GM23248 (cell line): ENCODE measurements around the gene VARS2. TPM values are rescaled to one million over a fixed set of nuclear protein-coding genes. Genes with fewer than 3 reads are reported as not detected.

ENCODE experiments used
- DNase-seq: peaks from one replicate; pipeline ENCODE4 v3.0.0-alpha.2; 2015
- H2AFZ ChIP-seq: fragments of 200-600 bp; sonication (generic); 2 replicates; pipeline ENCODE4 v1.6.1; 2016; ENCODE audit warnings: antibody characterized with exemption
- H3F3A ChIP-seq: fragments of 200-600 bp; sonication (generic); 2 replicates; pipeline ENCODE4 v1.6.1; 2016; ENCODE audit warnings: mild to moderate bottlenecking, antibody characterized with exemption, mixed run types; ENCODE audit not compliant: insufficient read depth
- H3K27ac ChIP-seq: fragments of 200-600 bp; sonication (generic); 2 replicates; pipeline ENCODE4 v1.5.1; 2016; ENCODE audit warnings: mild to moderate bottlenecking
- H3K27me3 ChIP-seq: fragments of 200-600 bp; sonication (generic); replicated peaks from 2 replicates; pipeline ENCODE4 v1.6.1; 2016; ENCODE audit warnings: mild to moderate bottlenecking; ENCODE audit not compliant: insufficient read depth
- H3K36me3 ChIP-seq: fragments of 200-600 bp; sonication (generic); 2 replicates; pipeline ENCODE4 v1.6.1; 2016; ENCODE audit warnings: low read depth, mild to moderate bottlenecking
- H3K4me1 ChIP-seq: fragments of 200-600 bp; sonication (generic); 2 replicates; pipeline ENCODE4 v1.6.1; 2016; ENCODE audit warnings: mild to moderate bottlenecking; ENCODE audit not compliant: insufficient read depth
- H3K4me2 ChIP-seq: fragments of 200-600 bp; sonication (generic); one replicate; pipeline ENCODE4 v1.6.1; 2016; ENCODE audit warnings: mild to moderate bottlenecking; ENCODE audit not compliant: unreplicated experiment
- H3K4me3 ChIP-seq: fragments of 200-600 bp; sonication (generic); 2 replicates; pipeline ENCODE4 v1.5.1; 2016; ENCODE audit warnings: mild to moderate bottlenecking
- H3K79me2 ChIP-seq: fragments of 200-600 bp; sonication (generic); 2 replicates; pipeline ENCODE4 v1.6.1; 2016; ENCODE audit warnings: mild to moderate bottlenecking; ENCODE audit not compliant: insufficient read depth
- H3K9ac ChIP-seq: fragments of 200-600 bp; sonication (generic); 2 replicates; pipeline ENCODE4 v1.6.1; 2016; ENCODE audit warnings: mild to moderate bottlenecking
- H3K9me2 ChIP-seq: fragments of 200-600 bp; sonication (generic); 2 replicates; pipeline ENCODE4 v1.6.1; 2016; ENCODE audit warnings: mixed run types, mild to moderate bottlenecking, moderate library complexity; ENCODE audit not compliant: insufficient read depth
- H3K9me3 ChIP-seq: fragments of 200-600 bp; sonication (generic); one replicate; pipeline ENCODE4 v1.6.1; 2017; ENCODE audit warnings: low read depth
- H4K20me1 ChIP-seq: fragments of 200-600 bp; sonication (generic); 2 replicates; pipeline ENCODE4 v1.6.0; 2016; ENCODE audit not compliant: insufficient read depth
- EZH2 ChIP-seq: fragments of 200-600 bp; sonication (generic); IDR thresholded peaks from 2 replicates; pipeline ENCODE4 v1.6.1; 2018; ENCODE audit warnings: antibody characterized with exemption, mild to moderate bottlenecking; ENCODE audit not compliant: insufficient read depth, poor library complexity, severe bottlenecking
- EZH2phosphoT487 ChIP-seq: fragments of 200-600 bp; sonication (generic); IDR thresholded peaks from 2 replicates; pipeline ENCODE4 v1.6.1; 2018; ENCODE audit warnings: antibody characterized with exemption, moderate library complexity, mild to moderate bottlenecking, low read depth; ENCODE audit not compliant: insufficient read depth
- WGBS, 2 experiments: methylation state at CpG; one replicate each; pipeline ENCODE4 v1.1.6; 2015 to 2017; ENCODE audit warnings: low lambda C conversion rate in 2 of 2, low coverage in 1 of 2; ENCODE audit errors: missing lambda C conversion rate in 2 of 2; 5-methylcytosine and 5-hydroxymethylcytosine counted together
- in situ Hi-C: fragments of 300-500 bp; cut with MboI; formaldehyde crosslinking; loops from 2 replicates; pipeline ENCODE4 v1.15.0; 2020
- polyA plus RNA-seq: library from polyadenylated mRNA; unstranded; fragments of >200 nt; fragmentation: Nextera tagmentation; extraction: Ambion mirVana; gene quantifications from 2 replicates; pipeline ENCODE4 v1.2.1, GENCODE V29; 2016
- total RNA-seq: library from RNA; depleted of rRNA; stranded (reverse); fragments of >200 nt; shearing (Covaris generic); gene quantifications from 2 replicates; pipeline ENCODE4 v1.2.3, GENCODE V29; 2014

Gene VARS2
- total and polyA plus RNA-seq, 2 experiments from 2014 or later: 9.9 to 20.8 TPM

- in situ Hi-C loops: no loop called here
- no peaks in the 10 kb centered on the region for H3K9me2 ChIP-seq
- TF ChIP-seq EZH2phosphoT487: no peak
- no peak for TF ChIP-seq EZH2
- no peaks in the 10 kb centered on the region for H4K20me1 ChIP-seq
- H3K27me3 ChIP-seq: no peaks in the 10 kb centered on the region
- H3K9me3 ChIP-seq: no peaks in the 10 kb centered on the region
- H3K36me3 ChIP-seq: no peaks in the 10 kb centered on the region
- no peak for DNase-seq
- no peak overlapping the region for H3K27ac ChIP-seq
- H3K4me3 ChIP-seq: no peak overlapping the region
- no peak overlapping the region for H3K4me2 ChIP-seq
- no peak overlapping the region for H3K9ac ChIP-seq
- no peaks in the 10 kb centered on the region for H3F3A ChIP-seq
- no peak overlapping the region for H2AFZ ChIP-seq
- no peaks in the 10 kb centered on the region for H3K4me1 ChIP-seq
- H3K79me2 ChIP-seq: no peaks in the 10 kb centered on the region
- 96 to 100% methylated on average over 3 of the region's 3 CpGs for WGBS, 2 experiments
Measured at GRCh38 chr6:30928677-30929076, 14.6 kb downstream of the VARS2 start.

- no peak for DNase-seq
Measured at GRCh38 chr6:30930506-30930905, 16.5 kb downstream of the VARS2 start.

GRCh38 chr6:30931272-30931671, 17.2 kb downstream of the VARS2 start:
- TF ChIP-seq EZH2phosphoT487 (no peak), EZH2 (no peak)
- Histone ChIP-seq H3K27me3 (peaks cover 2% of the 10 kb centered on the region; the same call in 1 of the 2 replicates), H3K9me2 (no peaks in the 10 kb centered on the region), H4K20me1 (no peaks in the 10 kb centered on the region), H3K27ac (no peak overlapping the region), H3K4me1 (no peaks in the 10 kb centered on the region), H3K9ac (no peak overlapping the region), H3K79me2 (no peaks in the 10 kb centered on the region), H3K4me3 (no peak overlapping the region), H3K4me2 (no peak overlapping the region), H2AFZ (no peak overlapping the region), H3K36me3 (no peaks in the 10 kb centered on the region), H3K9me3 (no peaks in the 10 kb centered on the region), H3F3A (no peaks in the 10 kb centered on the region)
- DNase-seq: no peak
- WGBS, 2 experiments: 40 to 41% methylated on average over 8 of the region's 8 CpGs
- in situ Hi-C loops: no loop called here

More at GRCh38 chr6:30930506-30930905, 16.5 kb downstream of the VARS2 start:
- 79 to 84% methylated on average over 4 of the region's 4 CpGs for WGBS, 2 experiments
- no peak overlapping the region for H3K9ac ChIP-seq
- TF ChIP-seq EZH2 (no peak), EZH2phosphoT487 (no peak)
- no peaks in the 10 kb centered on the region for H3K79me2 ChIP-seq
- no peak overlapping the region for H3K4me3 ChIP-seq
- H3K27ac ChIP-seq: no peak overlapping the region
- H3K9me2 ChIP-seq: no peaks in the 10 kb centered on the region
- no peaks in the 10 kb centered on the region for H3F3A ChIP-seq
- no peaks in the 10 kb centered on the region for H3K4me1 ChIP-seq
- H3K36me3 ChIP-seq: no peaks in the 10 kb centered on the region
- H4K20me1 ChIP-seq: no peaks in the 10 kb centered on the region
- H3K27me3 ChIP-seq: no peaks in the 10 kb centered on the region
- H2AFZ ChIP-seq: no peak overlapping the region
- H3K4me2 ChIP-seq: no peak overlapping the region
- in situ Hi-C loops: no loop called here
- H3K9me3 ChIP-seq: no peaks in the 10 kb centered on the region

- no peak for DNase-seq
- no peak for TF ChIP-seq EZH2phosphoT487
- TF ChIP-seq EZH2: no peak
- in situ Hi-C loops: no loop called here
- Histone ChIP-seq H3F3A (no peaks in the 10 kb centered on the region), H3K9ac (no peak within 1 kb of the TSS), H3K36me3 (no peaks in the 10 kb centered on the region), H3K79me2 (no peaks in the 10 kb centered on the region), H3K27me3 (peaks cover 7% of the 10 kb centered on the region; the same call in 1 of the 2 replicates), H3K4me1 (no peaks in the 10 kb centered on the region), H4K20me1 (no peaks in the 10 kb centered on the region), H2AFZ (no peak within 1 kb of the TSS), H3K9me3 (no peaks in the 10 kb centered on the region), H3K4me2 (no peak within 1 kb of the TSS), H3K4me3 (no peak within 1 kb of the TSS), H3K9me2 (no peaks in the 10 kb centered on the region), H3K27ac (no peak within 1 kb of the TSS)
- WGBS, 2 experiments: 88% methylated on average over 7 of the region's 7 CpGs
Measured at GRCh38 chr6:30931969-30932645, 18.1 kb downstream of the VARS2 start, which contains the start of gene SFTA2. SFTA2 (minus strand) TSS chr6:30932170; CDS start chr6:30932096, 74 bp downstream.
